NCI-H2196 treated with DMSO at 0.1 percent for 48 hours (cell line): ENCODE data around the gene EIF4G3.
"Not testable (repeated sequence)": the region's sequence is repeated elsewhere in the genome, so short reads cannot be mapped to it uniquely, and the experiment has no call there.

ENCODE experiments used
- DNase-seq: peaks from one replicate; lab custom pipeline; 2025; ENCODE audit not compliant: unreplicated experiment; lab: John Stamatoyannopoulos, UW

EIF4G3 gene

GRCh38 chr1:21153388-21153787 is 23.3 kb downstream of the EIF4G3 start:
- no peak for DNase-seq

- DNase-seq = no peak
Observed at GRCh38 chr1:21152423-21153100, 24.1 kb downstream of the EIF4G3 start.

GRCh38 chr1:21149855-21150432 is 26.8 kb downstream of the EIF4G3 start:
- DNase-seq = no peak

- peak; percentile 24 for DNase-seq
Observed at GRCh38 chr1:21149430-21149854, 27.3 kb downstream of the EIF4G3 start.

DNA sequence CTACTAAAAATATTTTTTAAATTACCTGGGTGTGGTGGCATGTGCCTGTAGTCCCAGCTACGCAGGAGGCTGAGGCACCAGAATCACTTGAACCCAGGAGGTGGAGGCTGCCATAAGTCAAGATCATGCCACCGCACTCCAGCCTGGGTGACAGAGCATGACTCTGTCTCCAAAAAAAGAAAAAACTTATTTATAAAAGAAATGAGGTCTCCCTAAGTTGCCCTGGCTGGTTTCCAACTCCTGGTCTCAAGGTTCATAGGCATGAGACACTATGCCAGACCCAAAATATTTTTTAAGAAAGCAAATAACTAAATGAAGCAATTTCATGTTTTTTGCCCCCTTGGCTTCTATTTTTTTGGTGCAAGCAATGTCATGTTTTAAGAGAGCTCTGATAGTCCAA is 32.9 kb downstream of the EIF4G3 start:
- no peak for DNase-seq

DNA sequence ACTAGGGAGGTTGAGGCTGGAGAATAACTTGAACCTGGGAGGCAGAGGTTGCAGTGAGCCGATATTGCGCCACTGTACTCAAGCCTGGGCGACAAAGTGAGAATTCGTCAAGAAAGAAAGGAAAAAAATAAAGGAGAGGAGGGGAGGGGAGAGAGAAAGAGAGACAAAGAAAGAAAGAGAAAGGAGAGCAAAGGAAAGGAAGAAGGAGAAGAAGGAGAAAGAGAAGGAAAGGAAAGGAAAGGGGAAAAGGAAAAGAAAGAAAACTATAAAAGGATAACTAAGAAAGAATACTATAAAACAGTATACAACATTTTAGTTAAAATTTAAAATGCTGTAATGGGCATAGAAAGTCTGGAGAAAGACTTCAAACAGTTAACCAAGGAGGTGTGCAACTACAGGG is 33.6 kb downstream of the EIF4G3 start:
- DNase-seq = no peak

DNA sequence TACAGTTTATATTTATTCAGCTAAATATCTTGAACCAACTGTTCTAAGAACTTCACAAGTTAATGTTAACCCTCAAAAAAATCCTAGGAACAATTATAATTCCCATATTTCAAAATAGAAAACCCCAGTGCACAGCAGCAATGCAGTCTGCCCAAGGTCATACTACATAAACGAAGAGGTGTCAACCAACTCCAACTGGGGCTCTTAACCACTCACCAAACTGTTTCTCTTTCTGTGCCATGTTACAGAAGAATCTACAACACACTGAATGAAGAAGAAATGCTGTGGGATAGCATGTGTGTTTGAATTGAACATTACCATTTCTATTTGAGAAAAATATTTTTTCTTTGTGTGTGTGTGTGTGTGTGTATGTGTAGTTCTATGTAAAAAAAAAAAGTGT is 35.7 kb downstream of the EIF4G3 start:
- DNase-seq = no peak

DNA sequence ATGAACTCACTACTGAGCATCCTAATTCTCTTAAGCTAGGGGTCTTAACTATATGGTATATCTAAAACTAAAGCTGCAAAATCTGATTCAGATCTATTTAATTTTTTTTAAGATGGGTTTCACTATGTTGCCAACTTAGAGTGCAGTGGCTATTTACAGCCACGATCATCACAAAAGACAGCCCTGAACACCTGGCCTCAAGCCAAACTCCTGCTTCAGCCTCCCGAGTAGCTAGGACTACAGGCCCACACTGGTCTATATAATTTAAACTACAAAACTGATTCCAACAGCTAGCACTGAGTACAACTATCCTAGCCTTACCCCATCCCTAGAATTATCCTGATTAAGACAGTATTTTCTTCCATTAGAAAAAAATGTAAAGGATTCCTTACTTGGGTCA is 37.1 kb downstream of the EIF4G3 start:
- no peak for DNase-seq

DNA sequence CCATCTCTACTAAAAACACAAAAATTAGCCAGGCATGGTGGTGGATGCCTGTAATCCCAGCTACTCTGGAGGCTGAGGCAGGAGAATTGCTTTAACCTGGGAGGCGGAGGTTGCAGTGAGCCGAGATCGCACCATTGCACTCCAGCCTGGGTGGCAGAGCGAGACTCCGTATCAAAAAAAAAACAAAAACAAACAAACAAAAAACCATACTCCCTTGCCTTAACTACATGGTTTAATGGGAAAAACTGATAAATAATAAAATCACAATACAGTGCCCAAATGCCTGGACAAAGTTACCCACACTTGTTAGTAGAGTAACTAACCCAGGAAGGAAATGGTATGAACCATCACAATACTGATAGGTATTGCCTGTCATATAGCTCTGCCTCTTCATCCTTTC is 40.4 kb downstream of the EIF4G3 start:
- DNase-seq = not testable (repeated sequence)

GRCh38 chr1:21131200-21131599 is 45.5 kb downstream of the EIF4G3 start:
- DNase-seq = no peak

- no peak for DNase-seq
Observed at GRCh38 chr1:21129407-21129806, 47.3 kb downstream of the EIF4G3 start.

DNA sequence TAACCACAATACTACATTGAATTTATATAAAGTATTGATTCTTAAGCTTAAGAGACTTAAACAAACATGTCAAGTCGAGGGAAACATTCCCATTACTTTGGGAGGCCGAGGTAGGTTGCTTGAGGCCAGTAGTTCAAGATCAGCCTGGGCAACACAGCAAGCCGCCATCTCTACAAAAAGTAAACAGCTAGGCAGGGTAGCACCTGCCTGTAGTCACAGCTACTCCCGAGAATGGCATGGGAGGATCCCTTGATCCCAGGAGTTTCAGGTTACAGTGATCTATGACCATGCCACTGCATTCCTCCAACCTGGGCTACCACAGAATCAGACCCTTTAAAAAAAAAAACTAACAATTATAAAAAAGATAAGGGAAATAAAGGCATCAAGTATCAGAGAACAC is 50.4 kb downstream of the EIF4G3 start:
- no peak for DNase-seq

DNA sequence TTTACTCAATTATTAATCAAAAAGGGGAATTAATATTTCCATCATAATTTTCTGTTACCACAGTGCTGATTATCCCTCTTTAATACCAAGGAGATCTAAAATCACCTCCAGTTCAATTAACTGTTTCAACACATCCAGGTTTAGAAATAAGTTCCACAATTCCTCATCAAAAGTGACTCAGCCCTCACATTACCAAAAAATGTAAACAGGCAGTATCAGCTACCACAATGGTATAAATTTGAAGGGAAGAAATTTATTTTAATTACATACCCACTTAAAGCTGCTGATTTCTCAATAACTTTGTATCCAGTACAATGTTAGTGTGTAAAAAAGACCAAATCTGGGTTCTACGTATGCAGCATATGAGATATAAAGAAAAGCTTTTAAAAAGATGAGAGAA is 51.9 kb downstream of the EIF4G3 start:
- no peak for DNase-seq

DNA sequence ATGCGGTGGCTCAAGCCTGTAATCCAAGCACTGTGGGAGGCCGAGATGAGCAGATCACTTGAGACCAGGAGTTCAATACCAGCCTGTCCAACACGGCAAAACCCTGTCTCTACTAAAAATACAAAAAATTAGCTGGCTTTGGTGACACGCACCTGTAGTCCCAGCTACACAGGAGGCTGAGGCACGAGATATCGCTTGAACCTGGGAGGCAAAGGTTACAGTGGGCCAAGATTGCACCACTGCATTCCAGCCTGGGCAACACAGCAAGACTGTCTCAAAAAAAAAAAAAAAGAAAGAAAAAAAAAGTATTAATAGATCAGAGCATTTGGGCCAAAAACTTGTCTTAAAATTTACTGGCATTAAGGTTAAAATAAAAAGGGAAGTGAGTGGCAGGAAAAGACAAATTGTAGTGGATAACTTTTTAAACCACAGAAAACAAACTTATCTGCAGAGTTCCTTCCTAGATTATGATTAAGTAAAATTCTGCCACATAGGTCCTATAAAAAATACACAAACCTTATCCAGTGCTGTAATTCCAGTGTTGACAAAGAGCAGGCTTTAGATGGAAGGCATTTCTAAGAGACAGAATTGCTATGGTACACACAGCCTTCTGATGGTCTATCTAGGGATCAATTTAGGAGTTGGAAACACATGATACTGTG is 53.3 kb downstream of the EIF4G3 start:
- no peak for DNase-seq

- no peak for DNase-seq
Observed at GRCh38 chr1:21121764-21122471, 54.8 kb downstream of the EIF4G3 start.

DNA sequence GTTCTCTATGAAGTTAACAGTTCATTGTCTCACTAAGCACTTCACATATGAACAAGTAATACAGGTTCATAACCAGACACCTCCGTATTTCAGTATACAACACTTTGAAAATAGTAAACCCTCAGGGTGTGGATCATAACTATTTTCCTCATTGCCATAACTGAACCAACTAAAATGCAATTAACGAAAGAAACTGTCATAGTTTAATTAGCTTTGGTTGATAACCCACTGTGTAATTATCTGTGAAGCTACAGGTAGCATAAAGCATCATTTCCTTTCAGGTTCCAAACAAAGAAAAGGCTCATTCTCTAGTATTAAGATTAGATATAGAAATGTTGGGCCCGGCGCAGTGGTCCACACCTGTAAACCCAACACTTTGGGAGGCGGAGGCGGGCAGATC is 58.5 kb downstream of the EIF4G3 start:
- DNase-seq = no peak

DNA sequence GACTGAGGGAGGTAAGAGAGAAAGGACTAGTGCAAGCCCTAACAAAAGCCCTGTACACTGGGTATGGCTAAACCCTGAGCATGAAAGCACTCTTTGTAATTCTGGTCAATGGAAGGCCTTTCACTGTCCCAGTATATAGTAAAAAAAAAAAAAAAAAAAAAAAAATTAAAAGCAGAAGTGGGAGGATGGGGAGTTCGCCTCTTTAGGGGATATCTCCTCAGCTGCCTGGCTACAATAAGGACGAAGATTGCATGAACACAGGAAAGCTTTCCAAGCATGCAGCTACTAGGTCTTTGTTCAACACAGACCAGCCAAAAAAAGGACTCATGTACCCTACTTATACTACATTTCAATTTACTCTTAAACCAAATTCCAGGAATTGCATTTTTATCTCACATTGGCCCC is 59.1 kb downstream of the EIF4G3 start:
- DNase-seq = no peak

GRCh38 chr1:21117159-21117558 is 59.5 kb downstream of the EIF4G3 start:
- DNase-seq = no peak

- DNase-seq = no peak
Observed at GRCh38 chr1:21115098-21115760, 61.5 kb downstream of the EIF4G3 start.

DNA sequence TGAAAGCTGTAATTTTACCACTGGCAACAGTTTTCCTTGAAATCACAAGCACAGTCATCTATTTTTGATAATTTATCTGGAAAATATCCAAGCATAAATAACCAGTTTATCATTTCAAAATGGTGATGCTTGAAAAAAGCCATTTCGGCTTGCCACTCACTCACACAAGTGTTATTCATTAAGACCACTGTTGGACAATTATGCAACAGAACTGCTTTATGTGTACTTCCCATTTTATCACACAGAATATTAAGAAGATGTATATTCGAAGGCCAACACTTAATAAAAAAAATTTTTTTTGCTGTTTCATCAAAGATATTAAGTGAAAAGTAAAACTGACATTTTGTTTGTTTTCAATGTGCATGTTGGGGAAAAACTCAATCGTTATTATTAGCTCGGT is 62.3 kb downstream of the EIF4G3 start:
- no peak for DNase-seq

DNA sequence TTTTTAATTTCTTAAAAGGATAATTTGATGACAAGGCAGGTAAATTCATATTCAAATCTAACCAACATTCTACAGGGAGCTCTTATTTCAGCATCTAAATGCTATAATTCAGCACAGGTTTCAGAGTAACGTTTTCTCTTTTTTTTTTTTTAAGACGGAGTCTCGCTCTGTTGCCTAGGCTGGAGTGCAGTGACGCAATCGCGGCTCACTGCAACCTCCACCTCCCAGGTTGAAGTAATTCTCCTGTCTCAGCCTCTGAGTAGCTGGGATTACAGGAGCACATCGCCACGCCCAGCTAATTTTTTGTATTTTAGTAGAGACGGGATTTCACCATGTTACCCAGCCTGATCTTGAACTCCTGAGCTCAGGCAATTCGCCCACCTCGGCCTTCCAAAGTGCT is 66.5 kb downstream of the EIF4G3 start:
- DNase-seq = no peak
